Panc1 (cell line): ENCODE data around the gene ACE2. TPM values are rescaled to one million over a fixed set of nuclear protein-coding genes. Genes with fewer than 3 reads are reported as not detected.
A peak's percentile ranks its signal among the peaks of the same experiment; 100 is the strongest.
"Not testable (repeated sequence)": the region's sequence is repeated elsewhere in the genome, so short reads cannot be mapped to it uniquely, and the experiment has no call there.

ENCODE experiments used
- ATAC-seq: fragments of 200-7000 bp; cut with Tn5 transposase; 2 replicates; pipeline ENCODE4 v1.9.1; 2020; ENCODE audit warnings: mild to moderate bottlenecking, moderate library complexity
- Bru-seq: library from RNA; stranded (reverse); fragments of 400-500 nt; gene quantifications from one replicate; lab custom pipeline; 2021; lab: Mats Ljungman, UMichigan
- BruChase-seq, 2 experiments: library from RNA; stranded (reverse); fragments of 400-500 nt; gene quantifications; one replicate each; lab custom pipeline; 2021; lab: Mats Ljungman, UMichigan
- BruUV-seq: library from RNA; stranded (reverse); fragments of 400-500 nt; replicated peaks from 2 replicates; lab custom pipeline; 2021; lab: Mats Ljungman, UMichigan
- CTCF ChIA-PET: fragments of 300-600 bp; sonication (Branson Sonifier 250); formaldehyde crosslinking; loops from one replicate; lab custom pipeline; 2022; ENCODE audit warnings: antibody characterized with exemption; lab: Charles Lee
- POLR2A ChIA-PET: fragments of 300-600 bp; sonication (Branson Sonifier 250); formaldehyde crosslinking; loops from one replicate; lab custom pipeline; 2022; ENCODE audit warnings: antibody characterized with exemption; lab: Charles Lee
- DNase-seq: peaks from one replicate; pipeline ENCODE4 v3.0.0-alpha.2; 2010; ENCODE audit warnings: low read depth, low spot score
- H3K27ac ChIP-seq: 2 replicates; pipeline ENCODE4 v1.5.1; 2011; ENCODE audit warnings: mild to moderate bottlenecking, low read length, inconsistent platforms
- H3K27me3 ChIP-seq: fragments of 200-500 bp; sonication (Bioruptor generic); 2 replicates; pipeline ENCODE4 v1.6.0; 2014; ENCODE audit warnings: low read length, inconsistent platforms; ENCODE audit not compliant: control insufficient read depth, insufficient read depth
- H3K36me3 ChIP-seq: fragments of 200-500 bp; sonication (Bioruptor generic); 2 replicates; pipeline ENCODE4 v1.5.1; 2014; ENCODE audit warnings: inconsistent platforms, mild to moderate bottlenecking, low read length, moderate library complexity; ENCODE audit not compliant: control insufficient read depth, insufficient read depth
- H3K4me1 ChIP-seq: 2 replicates; pipeline ENCODE4 v1.5.1; 2011; ENCODE audit warnings: inconsistent platforms, mild to moderate bottlenecking, low read length, moderate library complexity; ENCODE audit not compliant: control insufficient read depth, insufficient read depth
- H3K4me3 ChIP-seq, 2 experiments: 2 replicates each; pipeline ENCODE4 v1.5.1; 2011 to 2012; ENCODE audit warnings: low read depth in 2 of 2, low read length in 2 of 2, mild to moderate bottlenecking in 2 of 2, inconsistent platforms in 1 of 2, moderate library complexity in 1 of 2
- H3K9me3 ChIP-seq: fragments of 200-500 bp; sonication (Bioruptor generic); 2 replicates; pipeline ENCODE4 v1.5.1; 2014; ENCODE audit warnings: low read depth, mild to moderate bottlenecking, inconsistent platforms, low read length, moderate library complexity; ENCODE audit not compliant: control insufficient read depth, insufficient read depth
- CTCF ChIP-seq: fragments of 450-650 bp; IDR thresholded peaks from 2 replicates; pipeline ENCODE4 v1.5.1; 2017; ENCODE audit warnings: mild to moderate bottlenecking
- POLR2AphosphoS5 ChIP-seq: IDR thresholded peaks from 2 replicates; pipeline ENCODE4 v1.6.1; 2012; ENCODE audit warnings: mild to moderate bottlenecking, low read depth, low read length, moderate library complexity
- REST ChIP-seq, 2 experiments: IDR thresholded peaks; 2 replicates each; pipeline ENCODE4 v1.6.1; 2011 to 2012; ENCODE audit warnings: low read depth in 2 of 2, control low read depth in 1 of 2, low read length in 1 of 2, mild to moderate bottlenecking in 1 of 2, moderate library complexity in 1 of 2; ENCODE audit not compliant: insufficient read depth in 1 of 2
- SIN3A ChIP-seq: IDR thresholded peaks from 2 replicates; pipeline ENCODE4 v1.6.1; 2012; ENCODE audit warnings: low read depth, mild to moderate bottlenecking, low read length, moderate library complexity, borderline replicate concordance; ENCODE audit not compliant: insufficient read depth
- TCF7L2 ChIP-seq: IDR thresholded peaks from 2 replicates; pipeline ENCODE4 v1.6.1; 2011; ENCODE audit warnings: mild to moderate bottlenecking, low read depth, low read length, inconsistent platforms
- in situ Hi-C: cut with HindIII; loops from 2 replicates; pipeline ENCODE4 v1.10.0; 2016; ENCODE audit warnings: low sequenced_read_pairs, low pct_unique_long_range_greater_than_20kb
- intact Hi-C: fragments of 100-400 bp; cut with micrococcal nuclease; formaldehyde crosslinking; loops from one replicate; pipeline ENCODE4 v1.10.0; 2022; ENCODE audit not compliant: unreplicated experiment
- long read RNA-seq: library from polyadenylated mRNA; unstranded; transcript quantifications from one replicate; pipeline ENCODE4 v2.0.0, GENCODE V29; 2021; ENCODE audit not compliant: unreplicated experiment
- polyA plus RNA-seq: library from polyadenylated mRNA; unstranded; fragments of >200 nt; gene quantifications from one replicate; pipeline ENCODE4 v1.2.1, GENCODE V29; 2012; ENCODE audit warnings: missing spikeins; ENCODE audit not compliant: insufficient read length
- total RNA-seq: library from RNA; stranded (reverse); gene quantifications from one replicate; pipeline ENCODE4 v1.2.1, GENCODE V29; 2021; ENCODE audit not compliant: unreplicated experiment

The ACE2 gene
- not detected for total RNA-seq
- not detected for polyA plus RNA-seq
- percentile 8 among the genes with signal in this experiment for Bru-seq, nascent RNA
- not detected for BruChase-seq, experiment 1, labeled RNA remaining after a 2-hour chase
- not detected for BruChase-seq, experiment 2, labeled RNA remaining after a 6-hour chase
- long read RNA-seq: 0 reads

- TF ChIP-seq POLR2AphosphoS5: no peak
- TF ChIP-seq REST (IDR thresholded peaks at IDR 0.05; ENCODE audit: insufficient read depth in 1 of 2, low read depth in 2 of 2, low read length in 1 of 2): no peak
- TF ChIP-seq SIN3A: no peak
- TF ChIP-seq TCF7L2: no peak
- no peak for TF ChIP-seq CTCF
- in situ Hi-C loops: no loop called here
- Histone ChIP-seq H3K9me3 (no peaks in the 10 kb centered on the region), H3K27ac (no peak within 1 kb of the TSS), H3K4me1 (no peaks in the 10 kb centered on the region), H3K27me3 (no peaks in the 10 kb centered on the region), H3K4me3 (no peak within 1 kb of the TSS), H3K36me3 (no peaks in the 10 kb centered on the region)
- ChIA-PET POLR2A (no interaction called here), CTCF (no interaction called here)
- ATAC-seq (no peak), DNase-seq (no peak)
- no TSS peak for BruUV-seq
- intact Hi-C loops: no loop called here
Measured at GRCh38 chrX:15600745-15601144, at the start of gene ACE2. TSS of gene ACE2 (minus strand) at chrX:15600960. CDS start at chrX:15600911, 49 bp downstream.

- H3K9me3 ChIP-seq, in situ Hi-C loops, H3K4me3 ChIP-seq, ATAC-seq, BruUV-seq, H3K27me3 ChIP-seq, CTCF ChIA-PET, DNase-seq, intact Hi-C loops, POLR2A ChIA-PET, H3K36me3 ChIP-seq, H3K27ac ChIP-seq, H3K4me1 ChIP-seq: not testable (repeated sequence)
Measured at GRCh38 chrX:15647510-15647909, 46.8 kb upstream of the ACE2 start.

GRCh38 chrX:15646543-15646942, 45.8 kb upstream of the ACE2 start:
- Histone ChIP-seq H3K27ac (no peak overlapping the region), H3K4me1 (no peaks in the 10 kb centered on the region), H3K27me3 (no peaks in the 10 kb centered on the region), H3K9me3 (no peaks in the 10 kb centered on the region), H3K36me3 (no peaks in the 10 kb centered on the region), H3K4me3 (no peak overlapping the region)
- no TSS peak for BruUV-seq
- no peak for ATAC-seq
- intact Hi-C loops (no loop called here), in situ Hi-C loops (no loop called here)
- POLR2A ChIA-PET: no interaction called here
- TF ChIP-seq SIN3A (no peak), TCF7L2 (no peak), CTCF (no peak), REST (IDR thresholded peaks at IDR 0.05; ENCODE audit: insufficient read depth in 1 of 2, low read depth in 2 of 2, low read length in 1 of 2) (no peak), POLR2AphosphoS5 (no peak)
- no peak for DNase-seq
- CTCF ChIA-PET: no interaction called here
